ENCODE results near the gene MAP3K12.
A peak's percentile ranks its signal among the peaks of the same experiment; 100 is the strongest.

Gene MAP3K12

DNA sequence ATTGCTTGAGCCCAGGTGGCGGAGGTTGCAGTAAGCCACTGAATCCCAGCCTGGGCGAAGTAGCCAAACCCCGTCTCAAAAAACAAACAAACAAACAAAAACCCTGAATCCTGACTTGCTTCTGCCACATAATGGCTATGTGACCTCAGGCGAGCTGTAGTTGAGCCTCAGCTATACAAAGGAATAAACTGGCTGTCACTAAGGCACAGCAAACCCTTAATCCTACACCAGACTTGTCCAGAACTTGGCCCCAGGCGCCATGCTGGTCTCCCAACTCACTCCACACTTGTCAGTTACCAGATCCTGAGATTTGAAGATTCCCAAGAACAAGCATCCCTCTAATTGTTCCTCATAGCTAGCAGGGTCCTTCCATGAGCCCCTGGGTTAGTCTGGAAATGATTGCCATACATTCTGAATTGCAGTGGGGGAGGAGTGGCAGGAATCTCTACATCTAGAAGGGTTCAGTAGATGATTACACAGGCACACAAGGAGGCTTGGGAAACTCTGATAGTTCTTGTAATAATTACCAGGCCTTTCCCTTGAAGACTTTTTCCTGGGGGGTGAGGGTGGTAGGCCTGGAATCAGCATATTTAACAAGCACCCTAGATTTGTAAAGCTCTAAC lies 9.9 kb downstream of the MAP3K12 start:
- no peak for DNase-seq (ENCODE audit: low read depth)

GRCh38 chr12:53486736-53487487 lies 12.3 kb downstream of the MAP3K12 start:
- DNase-seq (ENCODE audit: low read depth): no peak

DNA sequence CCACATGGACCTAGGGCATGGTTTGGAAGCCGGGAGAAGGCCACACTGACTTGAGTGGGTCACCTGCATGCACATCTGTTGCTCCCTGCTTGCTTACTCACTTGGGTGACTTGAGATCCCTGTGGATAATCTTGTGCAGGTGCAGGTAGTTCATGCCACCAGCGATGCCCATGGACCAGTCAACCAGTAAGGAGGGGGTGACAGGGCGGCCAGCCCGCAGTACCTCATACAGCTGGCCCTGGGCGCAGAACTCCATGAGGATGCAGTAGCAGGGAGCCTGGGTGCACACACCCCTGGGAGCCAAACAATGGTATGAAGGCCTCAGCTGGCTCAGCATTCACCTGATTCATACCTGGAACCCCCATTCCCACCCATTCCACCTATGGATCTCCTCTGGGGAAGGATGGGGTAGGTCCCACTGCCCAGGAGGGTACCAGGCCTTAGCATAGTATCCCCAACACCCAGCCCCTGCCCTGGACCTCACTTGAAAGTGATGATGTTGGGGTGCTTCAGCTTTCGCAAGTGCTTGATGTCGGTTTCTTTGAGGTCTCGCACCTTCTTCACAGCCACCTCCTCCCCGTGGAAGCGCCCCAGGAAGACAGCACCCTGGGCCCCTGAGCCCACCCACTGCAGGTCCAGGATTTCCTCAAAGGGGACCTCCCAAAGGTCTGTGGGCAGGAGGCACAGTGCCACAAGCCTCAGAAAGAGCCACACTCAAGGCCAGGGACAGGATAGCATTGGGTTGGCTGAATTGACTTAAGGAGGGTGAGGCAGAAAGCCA lies 13.1 kb downstream of the MAP3K12 start:
- DNase-seq (ENCODE audit: low read depth): no peak

DNA sequence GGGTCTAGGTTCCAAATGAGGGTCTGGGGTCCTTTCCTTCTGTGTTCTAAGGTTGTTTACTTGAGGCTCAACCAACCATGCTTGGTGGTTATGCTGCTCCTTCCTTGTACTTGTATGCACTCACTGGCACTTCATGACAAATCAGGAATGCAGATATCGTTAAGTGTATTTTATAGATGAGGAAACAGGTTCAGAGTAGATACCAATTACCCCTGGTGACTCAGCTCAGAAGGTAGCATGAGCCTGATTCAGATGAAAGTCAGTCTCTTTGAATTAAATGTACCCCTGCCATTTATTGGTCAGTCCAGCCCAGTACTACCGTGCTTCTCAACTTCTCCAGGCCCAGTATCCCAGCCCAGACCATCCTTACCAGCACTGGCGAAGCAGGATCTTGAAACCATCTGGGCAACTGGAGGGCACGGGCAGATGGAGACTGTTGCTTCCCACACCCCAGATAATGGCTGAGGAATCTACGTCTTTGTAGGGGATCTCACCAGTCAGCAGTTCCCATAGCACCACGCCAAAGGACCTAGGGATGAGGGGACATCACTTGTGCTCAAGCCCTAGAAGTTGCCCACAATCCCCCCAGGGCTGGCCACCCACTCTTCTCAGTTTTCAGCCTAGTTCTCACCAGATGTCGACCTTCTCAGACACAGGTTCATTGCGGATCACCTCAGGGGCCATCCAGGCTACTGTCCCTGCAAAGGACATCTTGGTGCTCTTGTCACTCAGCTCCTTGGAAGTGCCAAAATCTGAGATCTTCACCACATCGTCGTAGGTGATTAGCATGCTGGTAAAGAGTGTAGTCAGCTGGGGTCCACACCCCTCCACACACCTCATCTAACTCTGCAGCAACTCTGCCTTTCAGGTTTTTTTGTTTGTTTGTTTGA lies 14.3 kb downstream of the MAP3K12 start:
- DNase-seq (ENCODE audit: low read depth): no peak

GRCh38 chr12:53483979-53484377 lies 15.3 kb downstream of the MAP3K12 start:
- no peak for DNase-seq (ENCODE audit: low read depth)

GRCh38 chr12:53483225-53483978 lies 15.9 kb downstream of the MAP3K12 start:
- DNase-seq (ENCODE audit: low read depth): no peak

GRCh38 chr12:53482626-53483168 lies 16.6 kb downstream of the MAP3K12 start:
- DNase-seq (ENCODE audit: low read depth): no peak

DNA sequence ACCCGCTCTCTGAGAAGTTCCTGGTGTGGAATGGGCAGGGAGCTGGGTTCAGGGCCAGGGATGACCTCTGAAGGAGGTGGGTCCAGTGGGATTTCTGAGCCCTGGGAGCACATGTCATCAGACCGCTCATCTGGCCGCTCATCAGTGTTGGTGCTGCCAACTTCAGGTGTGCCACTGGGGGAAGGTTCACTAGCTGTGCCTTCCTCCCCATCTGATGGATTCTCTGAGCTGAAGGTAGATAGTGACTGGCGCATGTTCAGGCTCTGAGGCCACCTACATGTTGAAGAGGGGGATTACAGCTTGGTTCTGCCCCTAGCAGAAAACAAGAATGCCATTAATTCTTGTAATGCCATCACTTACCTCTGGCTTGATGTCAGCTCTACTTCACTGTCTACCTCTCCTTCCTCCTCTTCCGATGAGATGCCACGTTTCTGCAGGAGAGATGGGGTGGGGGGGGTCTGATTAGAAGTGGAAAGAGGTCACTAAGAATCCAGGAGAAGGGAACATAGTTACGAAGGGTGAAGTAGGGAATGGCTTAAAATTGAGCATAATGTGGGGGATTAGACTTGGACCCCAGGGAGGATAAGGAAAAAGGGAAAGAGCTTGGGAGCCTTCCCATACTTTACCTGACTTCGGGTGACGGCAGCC lies 17.2 kb downstream of the MAP3K12 start:
- no peak for DNase-seq (ENCODE audit: low read depth)

- DNase-seq (ENCODE audit: low read depth): peak; percentile 73
Observed at GRCh38 chr12:53481458-53481857, 17.8 kb downstream of the MAP3K12 start.

- DNase-seq (ENCODE audit: low read depth): no peak
Observed at GRCh38 chr12:53480491-53481442, 18.5 kb downstream of the MAP3K12 start.

DNA sequence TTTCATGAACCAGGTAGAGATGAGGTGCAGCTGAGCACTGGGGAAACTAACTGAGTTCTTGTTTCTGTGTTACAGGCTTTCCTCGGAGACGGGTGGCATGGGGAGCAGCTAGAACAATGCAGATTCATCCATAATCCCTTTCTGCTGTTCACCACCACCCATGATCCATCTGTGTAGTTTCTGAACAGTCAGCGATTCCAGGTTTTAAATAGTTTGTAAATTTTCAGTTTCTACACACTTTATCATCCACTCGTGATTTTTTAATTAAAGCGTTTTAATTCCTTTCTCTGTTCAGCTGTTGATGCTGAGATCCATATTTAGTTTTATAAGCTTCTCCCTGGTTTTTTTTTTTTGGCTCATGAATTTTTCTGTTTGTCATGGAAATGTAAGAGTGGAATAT lies 19.9 kb downstream of the MAP3K12 start:
- no peak for DNase-seq (ENCODE audit: low read depth)

GRCh38 chr12:53478865-53479264 lies 20.4 kb downstream of the MAP3K12 start:
- DNase-seq (ENCODE audit: low read depth): no peak

DNA sequence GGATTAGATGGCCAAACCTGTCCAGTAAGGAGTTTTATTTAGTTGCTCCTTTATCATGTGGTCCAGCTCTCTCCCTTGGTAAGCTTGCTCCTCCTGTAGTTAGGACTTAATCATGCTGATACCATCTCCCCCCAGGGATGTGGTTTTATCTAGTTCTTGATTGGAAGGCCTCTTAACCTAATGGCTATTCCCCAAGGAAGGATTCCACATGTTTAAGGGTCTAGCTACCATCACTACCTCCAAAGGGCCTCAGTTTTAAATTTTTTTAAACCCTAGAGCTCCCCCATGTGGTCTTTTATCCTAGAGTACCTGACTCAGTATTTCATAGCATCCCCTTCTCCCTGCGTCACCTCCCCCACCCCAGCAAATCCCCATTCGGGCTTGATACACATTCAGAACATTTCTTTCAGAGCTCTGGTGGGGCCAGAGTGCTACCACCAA lies 22.5 kb downstream of the MAP3K12 start:
- DNase-seq (ENCODE audit: low read depth): no peak

DNA sequence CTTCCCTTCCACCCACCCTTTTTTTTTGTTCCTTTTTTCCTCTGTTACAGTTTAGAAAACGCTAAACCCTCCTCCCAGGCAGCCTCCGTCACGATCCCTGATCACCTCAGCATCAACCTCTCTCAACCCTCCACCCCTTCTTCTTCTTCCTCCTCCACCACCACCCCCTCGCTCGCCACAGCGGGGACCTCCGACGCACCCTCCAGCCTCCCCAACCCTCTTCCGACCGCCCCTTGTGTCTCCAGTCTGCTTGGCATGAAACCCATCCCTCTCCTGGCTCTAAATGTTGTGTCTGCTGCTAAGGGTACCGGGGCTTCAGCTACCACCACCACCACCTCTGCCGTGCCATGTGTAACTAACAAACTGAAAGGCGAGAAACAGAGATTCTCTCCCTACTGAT lies 24.4 kb downstream of the MAP3K12 start:
- DNase-seq (ENCODE audit: low read depth): no peak

DNA sequence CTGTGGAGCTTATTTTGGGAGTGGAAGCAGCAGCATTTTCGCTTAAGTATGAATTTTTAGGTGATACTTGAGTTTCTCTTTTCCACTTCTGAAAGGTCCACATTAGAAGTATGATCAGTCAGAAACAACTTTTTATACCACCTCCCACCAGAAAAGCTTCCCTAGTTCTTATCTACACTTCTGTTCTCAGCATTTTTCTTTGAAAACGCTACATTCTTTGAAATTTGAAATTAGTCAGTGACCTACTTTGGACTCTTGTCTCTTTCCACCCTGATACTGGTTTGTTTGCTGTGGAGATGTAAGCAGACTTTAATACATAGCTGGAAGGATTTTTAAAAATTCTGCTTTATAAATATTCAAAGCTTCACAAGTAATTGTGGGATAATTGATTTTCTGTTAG lies 25.2 kb downstream of the MAP3K12 start:
- no peak for DNase-seq (ENCODE audit: low read depth)

DNA sequence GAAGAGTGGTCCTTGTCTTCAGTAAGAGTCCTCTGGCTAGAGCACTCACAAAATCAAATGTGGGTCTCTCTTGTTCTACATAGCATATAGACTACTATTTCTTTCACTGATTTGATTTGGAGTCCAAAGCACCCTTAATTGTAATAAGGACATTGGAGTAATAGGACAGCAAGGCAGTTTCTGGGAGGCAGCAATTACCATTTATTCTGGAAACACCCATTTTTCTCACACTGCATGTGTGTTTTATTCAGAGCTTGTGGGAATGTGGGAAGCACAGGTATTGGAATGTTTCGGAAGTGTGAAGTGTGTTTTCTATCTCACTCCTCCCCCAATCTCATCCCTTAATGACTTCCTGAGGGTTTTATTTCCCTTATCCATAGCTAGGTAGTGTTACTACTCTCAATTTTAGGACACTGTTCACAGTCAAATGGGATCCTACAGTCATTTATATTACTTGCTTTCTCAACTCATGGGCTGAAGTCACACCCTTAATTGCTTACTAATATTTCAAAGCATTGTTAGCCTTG lies 27.1 kb downstream of the MAP3K12 start:
- DNase-seq (ENCODE audit: low read depth): no peak

DNA sequence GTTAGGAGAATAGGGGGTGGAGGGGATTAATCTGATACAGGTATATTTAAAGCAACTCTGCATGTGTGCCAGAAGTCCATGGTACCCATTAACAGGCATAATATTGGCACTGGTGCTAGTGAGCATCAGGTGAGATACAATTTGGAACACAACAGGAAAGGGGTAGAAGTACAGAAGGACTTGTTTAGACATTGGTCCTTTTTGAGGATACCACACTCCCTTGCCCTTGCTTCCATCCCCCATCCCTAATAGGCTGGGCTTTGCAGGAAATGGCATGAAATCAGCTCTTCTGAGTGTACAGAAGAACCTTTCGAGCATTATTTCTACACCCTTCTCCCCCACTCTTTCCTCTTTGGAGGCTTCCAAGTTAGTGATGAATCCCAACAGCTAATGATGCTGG lies 31.0 kb downstream of the MAP3K12 start:
- DNase-seq (ENCODE audit: low read depth): no peak

DNA sequence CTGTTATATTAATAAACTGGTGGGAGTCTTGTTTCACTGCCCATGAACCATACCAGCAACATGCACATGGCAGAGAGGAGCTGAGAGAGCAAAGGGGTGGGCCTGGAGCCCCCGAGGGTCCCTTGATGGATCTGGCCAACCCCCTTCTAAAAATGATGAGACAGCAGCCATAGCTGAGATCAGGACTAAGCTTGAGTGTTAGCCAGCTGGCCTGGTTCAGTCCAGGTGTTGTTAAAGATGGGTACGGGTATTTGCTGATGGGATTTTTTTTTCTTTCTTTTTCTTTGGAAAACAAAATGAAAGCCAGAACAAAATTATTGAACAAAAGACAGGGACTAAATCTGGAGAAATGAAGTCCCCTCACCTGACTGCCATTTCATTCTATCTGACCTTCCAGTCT lies 31.4 kb downstream of the MAP3K12 start:
- DNase-seq (ENCODE audit: low read depth): no peak

- no peak for DNase-seq (ENCODE audit: low read depth)
Observed at GRCh38 chr12:53467082-53467481, 32.2 kb downstream of the MAP3K12 start.
